GM12878 (cell line): ENCODE results near the gene GLG1. TPM values are rescaled to one million over a fixed set of nuclear protein-coding genes. Genes with fewer than 3 reads are reported as not detected.

Source experiments
- ATAC-seq: fragments of 200-7000 bp; cut with Tn5 transposase; 3 replicates; pipeline ENCODE4 v1.9.1; 2020; ENCODE audit warnings: mild to moderate bottlenecking, moderate library complexity
- BruUV-seq: library from RNA; stranded (reverse); fragments of 400-500 nt; replicated peaks from 2 replicates; lab custom pipeline; 2021; lab: Mats Ljungman, UMichigan
- CTCF ChIA-PET: fragments of 300-600 bp; sonication (Branson Sonifier 250); formaldehyde crosslinking; extraction: SDS; loops from one replicate; lab custom pipeline; 2021; ENCODE audit warnings: inconsistent platforms; lab: Yijun Ruan, JAX
- POLR2A ChIA-PET: fragments of 350-600 bp; formaldehyde crosslinking; extraction: SDS; loops from one replicate; lab custom pipeline; 2021; ENCODE audit warnings: inconsistent platforms; lab: Charles Lee
- RAD21 ChIA-PET: fragments of 300-600 bp; sonication (Branson Sonifier 250); formaldehyde crosslinking; loops from one replicate; lab custom pipeline; 2023; ENCODE audit warnings: antibody characterized with exemption; ENCODE audit not compliant: unreplicated experiment; lab: Charles Lee
- SMC1A ChIA-PET: fragments of 300-600 bp; sonication (Branson Sonifier 250); formaldehyde crosslinking; loops from one replicate; lab custom pipeline; 2023; ENCODE audit not compliant: unreplicated experiment, uncharacterized antibody; lab: Charles Lee
- DNase-seq: peaks from one replicate; pipeline ENCODE4 v3.0.0-alpha.2; 2011; ENCODE audit warnings: low read depth, low spot score
- FAIRE-seq: peaks from 3 replicates; lab custom pipeline; 2011; peaks lifted over from hg19 to GRCh38; lab: Jason Lieb, UNC
- H2AFZ ChIP-seq: 2 replicates; pipeline ENCODE4 v1.6.0; 2011; ENCODE audit warnings: low read depth, low read length, control low read depth; ENCODE audit not compliant: control insufficient read depth
- H3K27ac ChIP-seq: 2 replicates; pipeline ENCODE4 v1.5.1; 2011; ENCODE audit warnings: control low read depth; ENCODE audit not compliant: control insufficient read depth, insufficient read depth
- H3K27me3 ChIP-seq, 2 experiments: replicated peaks in 1 of 2; 2 replicates each; pipeline versions ENCODE4 v1.6.0 to v1.6.1; 2011; ENCODE audit warnings: low read length in 1 of 2; ENCODE audit not compliant: control insufficient read depth in 2 of 2, insufficient read depth in 2 of 2
- H3K36me3 ChIP-seq, 2 experiments: 2 replicates each; pipeline ENCODE4 v1.5.1; 2011; ENCODE audit warnings: low read length in 1 of 2; ENCODE audit not compliant: control insufficient read depth in 2 of 2, insufficient read depth in 2 of 2
- H3K4me1 ChIP-seq: 2 replicates; pipeline ENCODE4 v1.6.1; 2011; ENCODE audit warnings: mild to moderate bottlenecking, low read length, moderate library complexity, mixed read lengths; ENCODE audit not compliant: control insufficient read depth, insufficient read depth
- H3K4me2 ChIP-seq: 2 replicates; pipeline ENCODE4 v1.6.0; 2011; ENCODE audit warnings: control low read depth; ENCODE audit not compliant: control insufficient read depth, insufficient read depth
- H3K4me3 ChIP-seq: fragments of 200-600 bp; sonication (generic); 2 replicates; pipeline ENCODE4 v1.5.1; 2016
- H3K79me2 ChIP-seq: 2 replicates; pipeline ENCODE4 v1.6.0; 2011; ENCODE audit warnings: low read length; ENCODE audit not compliant: control insufficient read depth, insufficient read depth
- H3K9ac ChIP-seq: 2 replicates; pipeline ENCODE4 v1.8.0; 2011; ENCODE audit warnings: low read length, control low read depth, mixed read lengths; ENCODE audit not compliant: control insufficient read depth, insufficient read depth
- H3K9me3 ChIP-seq: replicated peaks from 3 replicates; pipeline ENCODE4 v1.5.1; 2011; ENCODE audit warnings: mild to moderate bottlenecking, low read length; ENCODE audit not compliant: control insufficient read depth, insufficient read depth
- H4K20me1 ChIP-seq: 2 replicates; pipeline ENCODE4 v1.6.0; 2011; ENCODE audit not compliant: control insufficient read depth, insufficient read depth
- BCL11A ChIP-seq: IDR thresholded peaks from 2 replicates; pipeline ENCODE4 v1.6.1; 2011; ENCODE audit warnings: low read depth, low read length
- BRCA1 ChIP-seq: IDR thresholded peaks from 2 replicates; pipeline ENCODE4 v1.6.1; 2011; ENCODE audit warnings: low read depth, low read length, improper control_type of control experiment
- EGR1 ChIP-seq, 2 experiments: IDR thresholded peaks; 1 replicate in 1 of 2; 2 replicates in 1 of 2; pipeline ENCODE4 v1.6.1; 2011 to 2012; ENCODE audit warnings: low read depth in 2 of 2, low read length in 2 of 2, borderline replicate concordance in 1 of 2, mild to moderate bottlenecking in 1 of 2, moderate library complexity in 1 of 2
- FOXM1 ChIP-seq: IDR thresholded peaks from 2 replicates; pipeline ENCODE4 v1.6.1; 2012; ENCODE audit warnings: low read depth, mild to moderate bottlenecking, inconsistent platforms, low read length, moderate library complexity
- GABPA ChIP-seq: IDR thresholded peaks from 2 replicates; pipeline ENCODE4 v1.6.1; 2014; ENCODE audit warnings: antibody characterized with exemption, low read depth, mild to moderate bottlenecking, inconsistent platforms
- HCFC1 ChIP-seq: fragments of 150-350 bp; IDR thresholded peaks from 2 replicates; pipeline ENCODE4 v1.6.1; 2014; ENCODE audit warnings: low read length
- MTA2 ChIP-seq: fragments of 450-650 bp; IDR thresholded peaks from 2 replicates; pipeline ENCODE4 v1.6.1; 2016; ENCODE audit warnings: low read depth, mild to moderate bottlenecking, moderate library complexity
- NFYB ChIP-seq: IDR thresholded peaks from 2 replicates; pipeline ENCODE4 v1.6.1; 2011; ENCODE audit warnings: low read depth, mild to moderate bottlenecking, low read length, improper control_type of control experiment, moderate library complexity; ENCODE audit not compliant: insufficient read depth
- RBBP5 ChIP-seq: fragments of 200-600 bp; sonication (generic); conservative IDR thresholded peaks from 2 replicates; pipeline ENCODE4 v1.6.1; 2016
- RUNX3 ChIP-seq: IDR thresholded peaks from 2 replicates; pipeline ENCODE4 v1.6.1; 2012; ENCODE audit warnings: low read length, inconsistent platforms
- SIN3A ChIP-seq: IDR thresholded peaks from 2 replicates; pipeline ENCODE4 v1.6.1; 2012; ENCODE audit warnings: low read depth, low read length, improper control_type of control experiment
- STAT3 ChIP-seq: IDR thresholded peaks from 2 replicates; pipeline ENCODE4 v1.6.1; 2011; ENCODE audit warnings: low read depth, low read length, improper control_type of control experiment
- SUPT20H ChIP-seq: IDR thresholded peaks from 2 replicates; pipeline ENCODE4 v1.6.1; 2011; ENCODE audit warnings: low read depth, mild to moderate bottlenecking, low read length, moderate library complexity, borderline replicate concordance; ENCODE audit not compliant: control insufficient read depth
- TARDBP ChIP-seq: IDR thresholded peaks from 2 replicates; pipeline ENCODE4 v1.6.1; 2016; ENCODE audit warnings: borderline replicate concordance
- WGBS: methylation state at CpG from one replicate; pipeline ENCODE4 v1.1.6; 2016; ENCODE audit warnings: low lambda C conversion rate; ENCODE audit not compliant: insufficient replicate concordance, insufficient coverage; ENCODE audit errors: missing lambda C conversion rate; 5-methylcytosine and 5-hydroxymethylcytosine counted together
- in situ Hi-C: fragments of 300-500 bp; cut with MboI; formaldehyde crosslinking; loops from 9 replicates; pipeline ENCODE4 v1.14.3; 2018; ENCODE audit warnings: mixed read lengths
- intact Hi-C: fragments of 100-400 bp; cut with micrococcal nuclease; formaldehyde crosslinking; loops from one replicate; pipeline ENCODE4 v1.14.2; 2022; ENCODE audit not compliant: unreplicated experiment
- polyA plus RNA-seq, 11 experiments: library from polyadenylated mRNA; depleted of rRNA in 4 of 11; unstranded in 6 of 11; stranded (reverse) in 5 of 11; fragments of >200 nt; fragmentation: Nextera tagmentation in 4 of 11; fragmentation: Illumina TruSeq in 1 of 11; extraction: Ambion mirVana in 4 of 11; extraction: Trizol in 1 of 11; gene quantifications; 1 replicate in 1 of 11; 2 replicates in 10 of 11; pipeline versions ENCODE4 v1.2.1 to v1.2.3, GENCODE V29; 2011 to 2016; ENCODE audit warnings: inconsistent platforms in 2 of 11, missing spikeins in 2 of 11, low read depth in 1 of 11
- total RNA-seq, 4 experiments: library from RNA; depleted of rRNA in 3 of 4; stranded (reverse); fragments of >200 nt in 3 of 4; fragmentation: Illumina TruSeq in 1 of 4; extraction: Trizol in 1 of 4; gene quantifications; 2 replicates each; pipeline versions ENCODE4 v1.2.1 to v1.2.3, GENCODE V29; 2013 to 2021
- TF ChIP-seq, protein P1 (sequence below): fragments of 450-650 bp; formaldehyde crosslinking; IDR thresholded peaks from 2 replicates; pipeline ENCODE4 v1.4.0; 2020; ENCODE audit warnings: mild to moderate bottlenecking, moderate library complexity

GLG1 gene
- total and polyA plus RNA-seq, 10 of the 15 experiments (the other 5 are each of a cell fraction or from before 2014, with no cell fraction given) = 7.6 to 49.4 (median 28.2) TPM

DNA sequence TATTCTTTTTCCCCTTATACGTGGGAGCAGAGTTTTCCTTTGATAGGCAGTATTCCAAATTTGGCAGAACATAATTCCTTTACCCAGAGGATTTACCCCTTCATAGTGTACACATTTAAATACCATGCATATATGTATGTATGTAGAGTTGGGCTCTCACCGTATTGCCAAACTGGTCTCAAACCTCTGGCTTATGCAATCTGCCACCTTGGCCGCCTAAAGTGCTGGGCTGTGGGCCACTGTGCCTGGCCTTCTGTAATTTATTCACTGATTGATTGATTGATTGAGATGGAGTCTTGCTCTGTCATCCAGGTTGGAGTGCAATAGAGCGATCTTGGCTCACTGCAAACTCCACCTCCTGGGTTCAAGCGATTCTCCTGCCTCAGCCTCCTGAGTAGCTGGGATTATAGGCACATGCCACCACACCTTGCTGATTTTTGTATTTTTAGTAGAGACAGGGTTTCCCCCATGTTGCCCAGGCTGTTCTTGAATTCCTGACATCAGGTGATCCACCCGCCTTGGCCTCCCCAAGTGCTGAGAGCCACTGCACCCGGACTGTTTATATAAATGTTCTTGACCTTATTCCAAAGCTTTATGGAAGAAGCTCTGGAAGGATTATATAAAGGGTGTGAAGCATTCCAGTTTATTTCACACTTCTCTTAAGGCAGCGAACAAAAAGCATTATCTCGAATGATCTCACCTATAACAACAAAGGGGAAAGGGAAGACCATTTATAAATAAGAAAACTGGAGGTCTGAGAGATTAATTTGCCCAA lies 14.9 kb downstream of the GLG1 start (continued):
- TF ChIP-seq MTA2 (no peak), RUNX3 (no peak), SUPT20H (no peak)
- TF ChIP-seq, protein P1, sequence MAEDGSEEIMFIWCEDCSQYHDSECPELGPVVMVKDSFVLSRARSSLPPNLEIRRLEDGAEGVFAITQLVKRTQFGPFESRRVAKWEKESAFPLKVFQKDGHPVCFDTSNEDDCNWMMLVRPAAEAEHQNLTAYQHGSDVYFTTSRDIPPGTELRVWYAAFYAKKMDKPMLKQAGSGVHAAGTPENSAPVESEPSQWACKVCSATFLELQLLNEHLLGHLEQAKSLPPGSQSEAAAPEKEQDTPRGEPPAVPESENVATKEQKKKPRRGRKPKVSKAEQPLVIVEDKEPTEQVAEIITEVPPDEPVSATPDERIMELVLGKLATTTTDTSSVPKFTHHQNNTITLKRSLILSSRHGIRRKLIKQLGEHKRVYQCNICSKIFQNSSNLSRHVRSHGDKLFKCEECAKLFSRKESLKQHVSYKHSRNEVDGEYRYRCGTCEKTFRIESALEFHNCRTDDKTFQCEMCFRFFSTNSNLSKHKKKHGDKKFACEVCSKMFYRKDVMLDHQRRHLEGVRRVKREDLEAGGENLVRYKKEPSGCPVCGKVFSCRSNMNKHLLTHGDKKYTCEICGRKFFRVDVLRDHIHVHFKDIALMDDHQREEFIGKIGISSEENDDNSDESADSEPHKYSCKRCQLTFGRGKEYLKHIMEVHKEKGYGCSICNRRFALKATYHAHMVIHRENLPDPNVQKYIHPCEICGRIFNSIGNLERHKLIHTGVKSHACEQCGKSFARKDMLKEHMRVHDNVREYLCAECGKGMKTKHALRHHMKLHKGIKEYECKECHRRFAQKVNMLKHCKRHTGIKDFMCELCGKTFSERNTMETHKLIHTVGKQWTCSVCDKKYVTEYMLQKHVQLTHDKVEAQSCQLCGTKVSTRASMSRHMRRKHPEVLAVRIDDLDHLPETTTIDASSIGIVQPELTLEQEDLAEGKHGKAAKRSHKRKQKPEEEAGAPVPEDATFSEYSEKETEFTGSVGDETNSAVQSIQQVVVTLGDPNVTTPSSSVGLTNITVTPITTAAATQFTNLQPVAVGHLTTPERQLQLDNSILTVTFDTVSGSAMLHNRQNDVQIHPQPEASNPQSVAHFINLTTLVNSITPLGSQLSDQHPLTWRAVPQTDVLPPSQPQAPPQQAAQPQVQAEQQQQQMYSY (CRISPR knock-in tag) = no peak

DNA sequence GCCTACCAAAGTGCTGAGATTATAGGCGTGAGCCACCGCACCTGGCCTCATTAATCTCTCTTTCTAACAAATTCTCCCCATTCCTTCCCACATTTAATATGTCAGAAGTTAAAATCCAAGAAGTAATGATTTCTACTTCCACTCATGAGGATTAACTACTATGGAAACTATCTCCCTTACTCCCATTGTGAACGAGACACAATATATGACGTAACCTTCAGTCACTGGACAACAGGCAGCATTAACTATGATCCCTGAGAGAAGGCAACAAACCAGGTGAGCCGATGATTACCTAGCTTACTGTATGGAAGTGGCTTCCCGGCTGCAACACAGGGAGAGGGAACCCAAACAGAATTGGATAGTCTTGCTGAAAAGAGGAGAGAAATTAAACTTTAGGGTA lies 20.0 kb downstream of the GLG1 start:
- Histone ChIP-seq H3K4me1 (peaks cover 2% of the 10 kb centered on the region; the same call in 1 of the 2 replicates), H3K27ac (no peak overlapping the region), H3K4me3 (no peak overlapping the region), H3K9me3 (no peaks in the 10 kb centered on the region; the same call in 2 of the 3 replicates), H2AFZ (no peak overlapping the region), H3K4me2 (no peak overlapping the region), H4K20me1 (no peaks in the 10 kb centered on the region), H3K9ac (no peak overlapping the region), H3K79me2 (peaks cover 52% of the 10 kb centered on the region), H3K27me3 (no peaks in the 10 kb centered on the region), H3K36me3 (no peaks in the 10 kb centered on the region)
- 99% methylated on average over 6 of the region's 6 CpGs for WGBS
- no peak for TF ChIP-seq BRCA1
- no peak for TF ChIP-seq STAT3
- no peak for TF ChIP-seq SIN3A
- no peak for TF ChIP-seq HCFC1
- TF ChIP-seq FOXM1 = no peak
- no peak for TF ChIP-seq BCL11A
- TF ChIP-seq GABPA = no peak
- TF ChIP-seq EGR1 (IDR thresholded peaks at IDR 0.05; ENCODE audit: borderline replicate concordance in 1 of 2, low read depth in 2 of 2, low read length in 2 of 2) = no peak
- TF ChIP-seq TARDBP = no peak
- no peak for TF ChIP-seq RBBP5
- no peak for TF ChIP-seq NFYB
- no TSS peak for BruUV-seq
- SMC1A ChIA-PET = interaction anchor here (1.4 to 2.9 kb wide), 3 partner anchors 9 to 91 kb away, joined by 3 to 16 read pairs (median 10); no protein-coding TSS in a partner anchor
- intact Hi-C loops = no loop called here
- in situ Hi-C loops = no loop called here
- CTCF ChIA-PET = interaction anchor here (1.2 to 1.8 kb wide), 2 partner anchors 9 to 36 kb away, joined by 4 to 6 read pairs; no protein-coding TSS in a partner anchor
- ATAC-seq (no peak), FAIRE-seq (no peak), DNase-seq (no peak)
- RAD21 ChIA-PET = interaction anchor here (1.2 kb wide), 1 partner anchor 14 kb away, joined by 5 read pairs; no protein-coding TSS in a partner anchor
- POLR2A ChIA-PET = interaction anchor here (1.4 to 2.2 kb wide), 2 partner anchors 9 to 19 kb away, joined by 3 to 14 read pairs; no protein-coding TSS in a partner anchor
